IMR-90 (cell line): Measurements from ENCODE around the gene ZNF341. TPM values are rescaled to one million over a fixed set of nuclear protein-coding genes. Genes with fewer than 3 reads are reported as not detected.

Experiments used
- ATAC-seq: fragments of 200-7000 bp; cut with Tn5 transposase; 2 replicates; pipeline ENCODE4 v1.9.1; 2020; ENCODE audit warnings: low read depth, mild to moderate bottlenecking, moderate library complexity
- BruUV-seq: library from RNA; stranded (reverse); fragments of 400-500 nt; replicated peaks from 2 replicates; lab custom pipeline; 2021; lab: Mats Ljungman, UMichigan
- CTCF ChIA-PET: fragments of 300-600 bp; formaldehyde crosslinking; extraction: SDS; loops from one replicate; lab custom pipeline; 2021; ENCODE audit warnings: antibody characterized with exemption; lab: Yijun Ruan, JAX
- POLR2A ChIA-PET: fragments of 300-600 bp; sonication (Branson Sonifier 250); formaldehyde crosslinking; loops from one replicate; lab custom pipeline; 2022; ENCODE audit warnings: antibody characterized with exemption; ENCODE audit not compliant: unreplicated experiment; lab: Charles Lee
- DNase-seq: peaks from one replicate; pipeline ENCODE4 v3.0.0; 2013
- H2AFZ ChIP-seq: replicated peaks from 2 replicates; pipeline ENCODE3; 2013; ENCODE audit warnings: low read length, mild to moderate bottlenecking; ENCODE audit not compliant: poor library complexity
- H2AK5ac ChIP-seq: 2 replicates; pipeline ENCODE4 v1.6.1; 2013; ENCODE audit warnings: low read depth, low read length, inconsistent platforms
- H2AK9ac ChIP-seq: replicated peaks from 2 replicates; pipeline ENCODE3; 2013; ENCODE audit warnings: mild to moderate bottlenecking, low read depth, low read length, moderate library complexity; ENCODE audit not compliant: poor library complexity
- H2BK120ac ChIP-seq: 2 replicates; pipeline ENCODE4 v1.6.1; 2013; ENCODE audit warnings: low read depth, low read length, inconsistent platforms
- H2BK15ac ChIP-seq: 3 replicates; pipeline ENCODE4 v1.6.1; 2013; ENCODE audit warnings: low read depth, low read length, inconsistent platforms
- H2BK20ac ChIP-seq: 2 replicates; pipeline ENCODE4 v1.6.1; 2013; ENCODE audit warnings: low read depth, mild to moderate bottlenecking, inconsistent platforms, low read length, moderate library complexity
- H2BK5ac ChIP-seq: 2 replicates; pipeline ENCODE4 v1.6.1; 2013; ENCODE audit warnings: mild to moderate bottlenecking, low read depth, low read length, inconsistent platforms; ENCODE audit not compliant: poor library complexity, severe bottlenecking
- H3K14ac ChIP-seq: replicated peaks from 2 replicates; pipeline ENCODE4 v1.6.1; 2013; ENCODE audit warnings: low read depth, low read length, inconsistent platforms
- H3K18ac ChIP-seq: 2 replicates; pipeline ENCODE4 v1.6.1; 2013; ENCODE audit warnings: low read depth, low read length, control low read depth
- H3K23ac ChIP-seq: 2 replicates; pipeline ENCODE4 v1.6.1; 2013; ENCODE audit warnings: low read depth, low read length, inconsistent platforms
- H3K27ac ChIP-seq: 2 replicates; pipeline ENCODE4 v1.5.1; 2013; ENCODE audit warnings: mild to moderate bottlenecking, control low read depth, low read length; ENCODE audit not compliant: insufficient read depth
- H3K27me3 ChIP-seq: 2 replicates; pipeline ENCODE4 v1.6.1; 2013; ENCODE audit warnings: low read length; ENCODE audit not compliant: control insufficient read depth, insufficient read depth
- H3K36me3 ChIP-seq: 2 replicates; pipeline ENCODE4 v1.6.1; 2013; ENCODE audit warnings: low read length, mixed read lengths; ENCODE audit not compliant: control insufficient read depth, insufficient read depth
- H3K4ac ChIP-seq: 2 replicates; pipeline ENCODE4 v1.6.1; 2013; ENCODE audit warnings: low read depth, low read length, inconsistent platforms
- H3K4me1 ChIP-seq: 2 replicates; pipeline ENCODE4 v1.6.1; 2013; ENCODE audit warnings: low read length, mixed read lengths; ENCODE audit not compliant: control insufficient read depth, insufficient read depth
- H3K4me2 ChIP-seq: 2 replicates; pipeline ENCODE4 v1.6.1; 2013; ENCODE audit warnings: low read depth, mild to moderate bottlenecking, control low read depth, low read length, moderate library complexity
- H3K4me3 ChIP-seq: 2 replicates; pipeline ENCODE4 v1.5.1; 2013; ENCODE audit warnings: low read depth, mild to moderate bottlenecking, control low read depth, low read length, moderate library complexity; ENCODE audit not compliant: insufficient read depth
- H3K56ac ChIP-seq: 2 replicates; pipeline ENCODE4 v1.6.1; 2013; ENCODE audit warnings: low read length, inconsistent platforms; ENCODE audit not compliant: insufficient read depth; ENCODE audit errors: extremely low read depth
- H3K79me1 ChIP-seq, 2 experiments: 2 replicates each; pipeline ENCODE4 v1.6.1; 2013; ENCODE audit warnings: low read length in 2 of 2, inconsistent platforms in 1 of 2, low read depth in 1 of 2
- H3K9ac ChIP-seq: 2 replicates; pipeline ENCODE4 v1.6.1; 2013; ENCODE audit warnings: low read depth, low read length, control low read depth
- H3K9me1 ChIP-seq: 2 replicates; pipeline ENCODE4 v1.6.1; 2013; ENCODE audit warnings: low read length, inconsistent platforms; ENCODE audit not compliant: insufficient read depth
- H3K9me3 ChIP-seq: 2 replicates; pipeline ENCODE4 v1.6.1; 2013; ENCODE audit warnings: low read length; ENCODE audit not compliant: control insufficient read depth, insufficient read depth
- H4K20me1 ChIP-seq: 2 replicates; pipeline ENCODE4 v1.6.1; 2013; ENCODE audit warnings: low read length, inconsistent platforms; ENCODE audit not compliant: insufficient read depth
- H4K5ac ChIP-seq: 2 replicates; pipeline ENCODE4 v1.6.1; 2013; ENCODE audit warnings: mild to moderate bottlenecking, low read depth, low read length, control low read depth
- H4K8ac ChIP-seq, 2 experiments: 2 replicates each; pipeline ENCODE4 v1.6.1; 2013; ENCODE audit warnings: low read depth in 2 of 2, low read length in 2 of 2, control low read depth in 1 of 2, inconsistent platforms in 1 of 2
- H4K91ac ChIP-seq: 2 replicates; pipeline ENCODE4 v1.6.1; 2013; ENCODE audit warnings: low read depth, low read length, inconsistent platforms; ENCODE audit not compliant: insufficient read depth
- CEBPB ChIP-seq: IDR thresholded peaks from 2 replicates; pipeline ENCODE4 v1.6.1; 2012; ENCODE audit warnings: low read depth, low read length, improper control_type of control experiment
- MAFK ChIP-seq: IDR thresholded peaks from 2 replicates; pipeline ENCODE4 v1.6.1; 2012; ENCODE audit warnings: low read depth, low read length, improper control_type of control experiment
- NFE2L2 ChIP-seq: fragments of 150-350 bp; IDR thresholded peaks from 2 replicates; pipeline ENCODE4 v1.6.1; 2016; ENCODE audit warnings: low read depth, mild to moderate bottlenecking, low read length
- RFX5 ChIP-seq: IDR thresholded peaks from 2 replicates; pipeline ENCODE4 v1.8.0; 2012; ENCODE audit warnings: low read depth, mild to moderate bottlenecking, low read length, moderate library complexity
- SMC3 ChIP-seq: fragments of 150-350 bp; IDR thresholded peaks from 2 replicates; pipeline ENCODE4 v1.6.1; 2016; ENCODE audit warnings: low read depth, mild to moderate bottlenecking, antibody characterized with exemption, low read length, moderate library complexity
- WGBS, 2 experiments: methylation state at CpG; one replicate each; pipeline versions ENCODE4 v1.1.5 to v1.1.7; 2013; ENCODE audit warnings: missing lambda C conversion rate in 2 of 2; ENCODE audit not compliant: insufficient read length in 1 of 2; ENCODE audit errors: extremely low coverage in 2 of 2; 5-methylcytosine and 5-hydroxymethylcytosine counted together
- dilution Hi-C: fragments of 300-500 bp; cut with HindIII; formaldehyde crosslinking; loops from one replicate; pipeline ENCODE4 v1.14.3; 2018; ENCODE audit warnings: low sequenced_read_pairs; ENCODE audit not compliant: unreplicated experiment
- in situ Hi-C: fragments of 300-500 bp; cut with MboI; formaldehyde crosslinking; loops from 3 replicates; pipeline ENCODE4 v1.14.3; 2019; ENCODE audit warnings: low sequenced_read_pairs, inconsistent platforms, mixed read lengths
- intact Hi-C: fragments of 100-400 bp; cut with micrococcal nuclease; formaldehyde crosslinking; loops from 2 replicates; pipeline ENCODE4 v1.10.0; 2022
- polyA plus RNA-seq, 3 experiments: library from polyadenylated mRNA; depleted of rRNA; stranded (reverse); fragments of >200 nt; gene quantifications; 2 replicates each; pipeline ENCODE4 v1.2.3, GENCODE V29; 2012; ENCODE audit warnings: low replicate concordance in 1 of 3
- total RNA-seq: library from RNA; depleted of rRNA; stranded (reverse); fragments of >200 nt; gene quantifications from 2 replicates; pipeline ENCODE4 v1.2.3, GENCODE V29; 2012

The ZNF341 gene
- total and polyA plus RNA-seq, 2 of the 4 experiments (the other 2 are of a cell fraction) = 1.1 to 3.4 TPM

DNA sequence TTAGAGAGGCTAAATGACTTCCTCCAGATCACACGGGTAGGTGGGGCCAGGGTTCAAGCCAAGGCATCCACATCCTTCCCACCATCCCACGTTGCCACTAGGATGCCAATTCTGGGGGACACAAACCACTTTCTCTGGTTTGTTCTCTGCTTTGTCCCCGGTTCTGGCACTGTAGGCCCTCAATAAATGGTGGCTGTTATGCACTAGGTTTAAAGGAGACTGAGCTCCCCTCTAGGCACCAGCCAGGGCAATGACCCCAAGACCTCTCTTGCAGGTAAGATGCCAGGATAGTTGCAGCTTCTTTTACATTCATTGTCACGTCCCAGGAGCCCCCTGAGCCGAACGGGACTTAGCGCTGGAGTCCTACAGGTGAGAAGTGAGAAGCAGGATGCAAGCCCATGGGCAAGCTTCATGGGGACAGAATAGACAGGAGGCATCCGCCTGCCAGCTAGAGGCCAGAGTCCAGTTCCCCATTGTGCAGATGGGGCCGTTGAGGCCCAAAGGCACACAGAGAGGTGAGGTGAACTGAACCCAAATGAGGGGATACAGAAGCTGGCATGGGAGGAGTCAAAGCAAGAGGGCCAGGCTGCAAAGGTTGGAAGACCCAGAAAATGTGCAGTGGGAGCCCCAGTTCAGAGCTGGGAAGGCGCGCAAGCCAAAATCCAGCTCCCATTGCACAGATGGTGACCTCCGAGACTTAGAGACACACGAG lies 12.4 kb upstream of the ZNF341 start:
- in situ Hi-C loops (no loop called here), intact Hi-C loops (no loop called here), dilution Hi-C loops (no loop called here)
- Histone ChIP-seq H3K27ac (peak overlapping the region; percentile 6; the same call in 1 of the 2 replicates), H3K4ac (peak overlapping the region; percentile 75), H3K36me3 (no peaks in the 10 kb centered on the region), H4K91ac (peak overlapping the region; percentile 28; the same call in 1 of the 2 replicates), H3K14ac (peak overlapping the region; percentile 83), H4K8ac (peak overlapping the region; percentile 44 to 80), H4K20me1 (no peaks in the 10 kb centered on the region), H2BK5ac (no peak overlapping the region), H2BK20ac (no peak overlapping the region), H3K4me3 (peak overlapping the region; percentile 65), H3K4me2 (peak overlapping the region; percentile 64), H3K4me1 (peaks cover 5% of the 10 kb centered on the region), H2AK5ac (peak overlapping the region; percentile 3; the same call in 1 of the 2 replicates), H2AFZ (peak overlapping the region; percentile 99), H2AK9ac (peak overlapping the region; percentile 44), H2BK15ac (no peak overlapping the region), H3K9me1 (peaks cover 15% of the 10 kb centered on the region), H3K23ac (peak overlapping the region; percentile 29; the same call in 1 of the 2 replicates), H3K9ac (peak overlapping the region; percentile 20), H3K27me3 (no peaks in the 10 kb centered on the region), H3K79me1 (peaks cover 0 to 14% of the 10 kb centered on the region in 2 experiments; a peak in 2 of 4 replicates), H2BK120ac (no peak overlapping the region), H3K56ac (peak overlapping the region; percentile 16; the same call in 1 of the 2 replicates), H3K18ac (no peak overlapping the region), H4K5ac (peak overlapping the region; percentile 8), H3K9me3 (no peaks in the 10 kb centered on the region)
- TF ChIP-seq MAFK = no peak
- no peak for TF ChIP-seq NFE2L2
- TF ChIP-seq RFX5 = no peak
- TF ChIP-seq CEBPB = no peak
- no peak for TF ChIP-seq SMC3
- ATAC-seq (no peak), DNase-seq (no peak)
- 39% methylated on average over 9 of the region's 13 CpGs; no CpG with 5 or more reads in 1 of the 2 experiments for WGBS, 2 experiments
- BruUV-seq = no TSS peak
- ChIA-PET CTCF (no interaction called here), POLR2A (no interaction called here)
